K562 (cell line): Measurements from ENCODE around the gene UBE2E3. TPM values are rescaled to one million over a fixed set of nuclear protein-coding genes. Genes with fewer than 3 reads are reported as not detected.

ENCODE experiments used
- ATAC-seq: fragments of 200-7000 bp; cut with Tn5 transposase; 3 replicates; pipeline ENCODE4 v1.9.1; 2020; ENCODE audit warnings: moderate library complexity
- BruUV-seq: library from RNA; stranded (reverse); fragments of 400-500 nt; replicated peaks from 2 replicates; lab custom pipeline; 2021; lab: Mats Ljungman, UMichigan
- CTCF ChIA-PET: fragments of 300-600 bp; formaldehyde crosslinking; extraction: SDS; loops from one replicate; lab custom pipeline; 2021; ENCODE audit warnings: low intra/inter-chr PET ratio; lab: Yijun Ruan, JAX
- POLR2A ChIA-PET: fragments of 300-600, 350-650 bp; sonication (Branson Sonifier 250); formaldehyde crosslinking; extraction: SDS; loops from one replicate; lab custom pipeline; 2021; ENCODE audit warnings: antibody characterized with exemption, inconsistent platforms; lab: Yijun Ruan, JAX
- DNase-seq, 4 experiments: peaks; one replicate each; pipeline versions ENCODE4 v3.0.0 to v3.0.0-alpha.2; 2011 to 2018; ENCODE audit warnings: low spot score in 3 of 4, mixed read lengths in 3 of 4; ENCODE audit errors: extremely low read depth in 1 of 4
- FAIRE-seq: peaks from 2 replicates; lab custom pipeline; 2011; peaks lifted over from hg19 to GRCh38; lab: Jason Lieb, UNC
- H2AFZ ChIP-seq: 2 replicates; pipeline ENCODE4 v1.6.0; 2011; ENCODE audit warnings: low read depth, low read length, control low read depth, inconsistent platforms
- H3K27ac ChIP-seq: fragments of 200-600 bp; 3 replicates; pipeline ENCODE4 v1.8.0; 2011; ENCODE audit warnings: low read depth, mild to moderate bottlenecking, control low read depth, inconsistent platforms, low read length, moderate library complexity, mixed read lengths; ENCODE audit errors: extremely low read depth
- H3K27me3 ChIP-seq, 2 experiments: fragments of 300-600 bp in 1 of 2; 2 replicates in 1 of 2; 3 replicates in 1 of 2; pipeline versions ENCODE4 v1.6.0 to v1.8.0; 2011; ENCODE audit warnings: inconsistent platforms in 2 of 2, low read length in 2 of 2, mild to moderate bottlenecking in 1 of 2, mixed read lengths in 1 of 2, moderate library complexity in 1 of 2; ENCODE audit not compliant: control insufficient read depth in 2 of 2, insufficient read depth in 2 of 2
- H3K36me3 ChIP-seq: fragments of 300-600 bp; 3 replicates; pipeline ENCODE4 v1.8.0; 2011; ENCODE audit warnings: mild to moderate bottlenecking, low read length, inconsistent platforms; ENCODE audit not compliant: control insufficient read depth, insufficient read depth
- H3K4me1 ChIP-seq, 2 experiments: fragments of 200-600 bp in 1 of 2; replicated peaks in 1 of 2; 2 replicates in 1 of 2; 3 replicates in 1 of 2; pipeline versions ENCODE4 v1.5.1 to v1.8.0; 2011; ENCODE audit warnings: inconsistent platforms in 2 of 2, low read length in 2 of 2, mild to moderate bottlenecking in 1 of 2, mixed read lengths in 1 of 2, moderate library complexity in 1 of 2; ENCODE audit not compliant: control insufficient read depth in 2 of 2, insufficient read depth in 2 of 2
- H3K4me2 ChIP-seq: 2 replicates; pipeline ENCODE4 v1.6.1; 2011; ENCODE audit warnings: low read length, control low read depth, inconsistent platforms, mixed read lengths; ENCODE audit not compliant: insufficient read depth
- H3K4me3 ChIP-seq: fragments of 200-600 bp; sonication (generic), shearing (Covaris generic); 2 replicates; pipeline ENCODE4 v1.5.1; 2016; ENCODE audit warnings: control low read depth, inconsistent platforms
- H3K79me2 ChIP-seq: fragments of 200-600 bp; 3 replicates; pipeline ENCODE4 v1.8.0; 2011; ENCODE audit warnings: low read length, inconsistent platforms; ENCODE audit not compliant: control insufficient read depth, insufficient read depth
- H3K9ac ChIP-seq, 2 experiments: 2 replicates each; pipeline versions ENCODE4 v1.6.0 to v1.6.1; 2011; ENCODE audit warnings: low read depth in 2 of 2, low read length in 2 of 2, control low read depth in 1 of 2, inconsistent platforms in 1 of 2, mild to moderate bottlenecking in 1 of 2, mixed read lengths in 1 of 2; ENCODE audit not compliant: insufficient read depth in 1 of 2
- H3K9me1 ChIP-seq: one replicate; pipeline ENCODE4 v1.6.0; 2011; ENCODE audit warnings: inconsistent platforms, mild to moderate bottlenecking, low read length, moderate library complexity; ENCODE audit not compliant: control insufficient read depth, insufficient read depth
- H3K9me3 ChIP-seq: replicated peaks from 2 replicates; pipeline ENCODE4 v1.5.1; 2011; ENCODE audit warnings: low read depth, low read length, inconsistent platforms; ENCODE audit not compliant: control insufficient read depth, insufficient read depth
- H4K20me1 ChIP-seq: replicated peaks from 2 replicates; pipeline ENCODE4 v1.6.1; 2011; ENCODE audit warnings: low read length, inconsistent platforms, mixed read lengths; ENCODE audit not compliant: control insufficient read depth, insufficient read depth
- CBFA2T2 ChIP-seq: fragments of 450-650 bp; conservative IDR thresholded peaks from 2 replicates; pipeline ENCODE4 v1.6.1; 2017; ENCODE audit warnings: mild to moderate bottlenecking
- DACH1 ChIP-seq: fragments of 450-650 bp; IDR thresholded peaks from 2 replicates; pipeline ENCODE4 v1.6.1; 2018; ENCODE audit not compliant: partially characterized antibody
- HNRNPL ChIP-seq: fragments of 200-400 bp; formaldehyde crosslinking; IDR thresholded peaks from 2 replicates; pipeline ENCODE4 v1.6.1; 2017; ENCODE audit warnings: low read depth, mild to moderate bottlenecking, low read length
- MTA2 ChIP-seq: fragments of 450-650 bp; IDR thresholded peaks from 2 replicates; pipeline ENCODE4 v1.6.1; 2016; ENCODE audit warnings: low read depth
- MXI1 ChIP-seq: IDR thresholded peaks from 2 replicates; pipeline ENCODE4 v1.6.1; 2011; ENCODE audit warnings: low read depth, mild to moderate bottlenecking, improper control_type of control experiment, low read length
- RAD21 ChIP-seq, 2 experiments: fragments of 250-450 bp in 1 of 2; fragments of 450-650 bp in 1 of 2; sonication (Bioruptor Pico) in 1 of 2; formaldehyde crosslinking in 1 of 2; IDR thresholded peaks in 1 of 2; conservative IDR thresholded peaks in 1 of 2; 2 replicates each; pipeline versions ENCODE4 v1.4.0 to v1.8.0; 2020 to 2022; ENCODE audit warnings: mild to moderate bottlenecking in 2 of 2, moderate library complexity in 1 of 2
- SREBF1 ChIP-seq: fragments of 150-350 bp; IDR thresholded peaks from 2 replicates; pipeline ENCODE4 v1.6.1; 2014; ENCODE audit warnings: antibody characterized with exemption, low read depth, low read length, borderline replicate concordance
- SREBF2 ChIP-seq: sonication (generic); formaldehyde crosslinking; IDR thresholded peaks from 2 replicates; pipeline ENCODE4 v1.4.0; 2020; ENCODE audit warnings: mild to moderate bottlenecking, missing genetic modification reagents
- ZNF347 ChIP-seq: fragments of 450-650 bp; formaldehyde crosslinking; IDR thresholded peaks from 2 replicates; pipeline ENCODE4 v1.4.0; 2020; ENCODE audit warnings: low read depth, mild to moderate bottlenecking, moderate library complexity
- WGBS: fragments of 100-300 bp; shearing (Covaris generic); methylation state at CpG from one replicate; pipeline ENCODE4 v1.1.6; 2016; ENCODE audit warnings: low coverage, mixed read lengths; ENCODE audit not compliant: insufficient coverage; ENCODE audit errors: missing lambda C conversion rate; 5-methylcytosine and 5-hydroxymethylcytosine counted together
- in situ Hi-C: fragments of 300-500 bp; cut with MboI; formaldehyde crosslinking; loops from 4 replicates; pipeline ENCODE4 v1.15.0; 2018; ENCODE audit warnings: inconsistent platforms, mixed read lengths
- intact Hi-C: fragments of 100-400 bp; cut with micrococcal nuclease; formaldehyde crosslinking; loops from 2 replicates; pipeline ENCODE4 v1.14.2; 2022
- polyA plus RNA-seq, 8 experiments: library from polyadenylated mRNA; depleted of rRNA in 4 of 8; stranded (reverse) in 5 of 8; unstranded in 3 of 8; fragments of >200 nt; fragmentation: Nextera tagmentation in 2 of 8; fragmentation: Illumina TruSeq in 1 of 8; extraction: Ambion mirVana in 2 of 8; extraction: Trizol in 1 of 8; gene quantifications; 2 replicates each; pipeline versions ENCODE4 v1.2.1 to v1.2.3, GENCODE V29; 2011 to 2014; ENCODE audit warnings: inconsistent platforms in 1 of 8, missing spikeins in 1 of 8
- total RNA-seq, 7 experiments: library from RNA; depleted of rRNA in 6 of 7; stranded (reverse); fragments of >200 nt in 6 of 7; fragmentation: Illumina TruSeq in 2 of 7; extraction: Trizol in 2 of 7; gene quantifications; 2 replicates each; pipeline versions ENCODE4 v1.2.1 to v1.2.3, GENCODE V29; 2011 to 2021; ENCODE audit warnings: low replicate concordance in 1 of 7
- TF ChIP-seq, protein P1 (sequence below): fragments of 450-650 bp; IDR thresholded peaks from 2 replicates; pipeline ENCODE4 v1.6.1; 2016
- TF ChIP-seq, protein P2 (sequence below): fragments of 450-650 bp; IDR thresholded peaks from 2 replicates; pipeline ENCODE4 v1.6.1; 2016; ENCODE audit warnings: borderline replicate concordance
- TF ChIP-seq, protein P3 (sequence below): fragments of 150-350 bp; conservative IDR thresholded peaks from 2 replicates; pipeline ENCODE4 v1.6.1; 2014; ENCODE audit warnings: low read length
- TF ChIP-seq, protein P4 (sequence below): fragments of 250-450 bp; sonication (Bioruptor Pico); IDR thresholded peaks from 2 replicates; pipeline ENCODE4 v1.5.0; 2021; ENCODE audit warnings: mild to moderate bottlenecking, borderline replicate concordance

The UBE2E3 gene
- total and polyA plus RNA-seq, 9 of the 15 experiments (the other 6 are each of a cell fraction or from before 2014, with no cell fraction given): 58.2 to 173 (median 78.0) TPM

DNA sequence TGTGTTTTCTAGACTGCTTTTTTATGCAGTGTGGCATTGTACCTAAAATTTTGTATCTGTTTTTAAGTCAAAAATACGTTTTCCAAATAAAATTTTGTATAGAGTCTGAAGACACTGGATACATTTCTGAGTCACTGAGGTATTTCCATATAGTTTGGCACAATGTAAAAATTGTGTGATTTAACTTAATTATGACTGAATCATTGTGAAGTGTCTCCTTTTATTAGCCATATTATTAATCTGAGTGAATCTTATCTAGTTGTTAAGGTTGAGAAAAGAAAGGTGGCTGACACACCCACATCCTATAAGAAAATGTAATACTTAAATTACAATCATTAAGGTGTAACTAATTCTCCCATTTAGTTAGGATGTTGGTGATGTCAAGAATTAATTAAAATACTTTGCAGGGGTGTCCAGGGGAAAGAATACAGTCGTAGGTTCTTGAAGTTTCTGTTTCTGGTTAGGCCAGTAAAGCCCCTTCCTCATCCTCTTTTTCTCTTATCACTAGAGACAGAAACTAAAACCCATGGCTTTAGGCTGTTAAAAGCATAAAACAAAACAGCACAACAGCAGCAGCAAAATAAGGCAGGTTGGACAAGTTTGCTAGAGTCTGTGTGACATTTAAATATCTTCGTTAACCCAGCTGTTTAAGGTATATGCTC lies 71.6 kb downstream of the UBE2E3 start:
- FAIRE-seq: peak; percentile 6
- Histone ChIP-seq H3K79me2 (peaks cover 29% of the 10 kb centered on the region; the same call in 2 of the 3 replicates), H3K4me2 (no peak overlapping the region), H3K4me3 (no peak overlapping the region), H3K9ac (no peak overlapping the region), H3K36me3 (no peaks in the 10 kb centered on the region), H3K27me3 (no peaks in the 10 kb centered on the region), H3K27ac (no peak overlapping the region), H3K9me3 (no peaks in the 10 kb centered on the region), H4K20me1 (no peaks in the 10 kb centered on the region), H3K9me1 (no peaks in the 10 kb centered on the region), H2AFZ (no peak overlapping the region), H3K4me1 (no peaks in the 10 kb centered on the region; a peak in 1 of 5 replicates)
- DNase-seq: no peak
- 37% methylated on average over 3 of the region's 3 CpGs for WGBS
- BruUV-seq: no TSS peak
- CTCF ChIA-PET: no interaction called here
- intact Hi-C loops: loop anchor here (10.0 kb wide), 1 partner anchor 377 kb away; no protein-coding TSS in a partner anchor
- ATAC-seq: peak; percentile 24; the same call in 2 of the 3 replicates
- in situ Hi-C loops: loop anchor here (25.0 kb wide), 1 partner anchor 940 kb away; no protein-coding TSS in a partner anchor
- POLR2A ChIA-PET: interaction anchor here (1.6 kb wide), 1 partner anchor 72 kb away, joined by 3 read pairs; the partner anchor contains the start of gene UBE2E3
- no peak for TF ChIP-seq DACH1
- TF ChIP-seq CBFA2T2: no peak
- TF ChIP-seq, protein P1, sequence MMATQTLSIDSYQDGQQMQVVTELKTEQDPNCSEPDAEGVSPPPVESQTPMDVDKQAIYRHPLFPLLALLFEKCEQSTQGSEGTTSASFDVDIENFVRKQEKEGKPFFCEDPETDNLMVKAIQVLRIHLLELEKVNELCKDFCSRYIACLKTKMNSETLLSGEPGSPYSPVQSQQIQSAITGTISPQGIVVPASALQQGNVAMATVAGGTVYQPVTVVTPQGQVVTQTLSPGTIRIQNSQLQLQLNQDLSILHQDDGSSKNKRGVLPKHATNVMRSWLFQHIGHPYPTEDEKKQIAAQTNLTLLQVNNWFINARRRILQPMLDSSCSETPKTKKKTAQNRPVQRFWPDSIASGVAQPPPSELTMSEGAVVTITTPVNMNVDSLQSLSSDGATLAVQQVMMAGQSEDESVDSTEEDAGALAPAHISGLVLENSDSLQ: no peak
- TF ChIP-seq MTA2: no peak
- TF ChIP-seq SREBF1: no peak
- TF ChIP-seq RAD21 (CRISPR knock-in tag; conservative IDR thresholded peaks at IDR 0.05 in 1 of 2, IDR thresholded peaks at IDR 0.05 in 1 of 2): no peak
- no peak for TF ChIP-seq HNRNPL
- TF ChIP-seq, protein P2, sequence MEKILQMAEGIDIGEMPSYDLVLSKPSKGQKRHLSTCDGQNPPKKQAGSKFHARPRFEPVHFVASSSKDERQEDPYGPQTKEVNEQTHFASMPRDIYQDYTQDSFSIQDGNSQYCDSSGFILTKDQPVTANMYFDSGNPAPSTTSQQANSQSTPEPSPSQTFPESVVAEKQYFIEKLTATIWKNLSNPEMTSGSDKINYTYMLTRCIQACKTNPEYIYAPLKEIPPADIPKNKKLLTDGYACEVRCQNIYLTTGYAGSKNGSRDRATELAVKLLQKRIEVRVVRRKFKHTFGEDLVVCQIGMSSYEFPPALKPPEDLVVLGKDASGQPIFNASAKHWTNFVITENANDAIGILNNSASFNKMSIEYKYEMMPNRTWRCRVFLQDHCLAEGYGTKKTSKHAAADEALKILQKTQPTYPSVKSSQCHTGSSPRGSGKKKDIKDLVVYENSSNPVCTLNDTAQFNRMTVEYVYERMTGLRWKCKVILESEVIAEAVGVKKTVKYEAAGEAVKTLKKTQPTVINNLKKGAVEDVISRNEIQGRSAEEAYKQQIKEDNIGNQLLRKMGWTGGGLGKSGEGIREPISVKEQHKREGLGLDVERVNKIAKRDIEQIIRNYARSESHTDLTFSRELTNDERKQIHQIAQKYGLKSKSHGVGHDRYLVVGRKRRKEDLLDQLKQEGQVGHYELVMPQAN: no peak
- no peak for TF ChIP-seq MXI1
- no peak for TF ChIP-seq SREBF2 (CRISPR knock-in tag)
- TF ChIP-seq ZNF347 (CRISPR knock-in tag): no peak
- TF ChIP-seq, protein P3, sequence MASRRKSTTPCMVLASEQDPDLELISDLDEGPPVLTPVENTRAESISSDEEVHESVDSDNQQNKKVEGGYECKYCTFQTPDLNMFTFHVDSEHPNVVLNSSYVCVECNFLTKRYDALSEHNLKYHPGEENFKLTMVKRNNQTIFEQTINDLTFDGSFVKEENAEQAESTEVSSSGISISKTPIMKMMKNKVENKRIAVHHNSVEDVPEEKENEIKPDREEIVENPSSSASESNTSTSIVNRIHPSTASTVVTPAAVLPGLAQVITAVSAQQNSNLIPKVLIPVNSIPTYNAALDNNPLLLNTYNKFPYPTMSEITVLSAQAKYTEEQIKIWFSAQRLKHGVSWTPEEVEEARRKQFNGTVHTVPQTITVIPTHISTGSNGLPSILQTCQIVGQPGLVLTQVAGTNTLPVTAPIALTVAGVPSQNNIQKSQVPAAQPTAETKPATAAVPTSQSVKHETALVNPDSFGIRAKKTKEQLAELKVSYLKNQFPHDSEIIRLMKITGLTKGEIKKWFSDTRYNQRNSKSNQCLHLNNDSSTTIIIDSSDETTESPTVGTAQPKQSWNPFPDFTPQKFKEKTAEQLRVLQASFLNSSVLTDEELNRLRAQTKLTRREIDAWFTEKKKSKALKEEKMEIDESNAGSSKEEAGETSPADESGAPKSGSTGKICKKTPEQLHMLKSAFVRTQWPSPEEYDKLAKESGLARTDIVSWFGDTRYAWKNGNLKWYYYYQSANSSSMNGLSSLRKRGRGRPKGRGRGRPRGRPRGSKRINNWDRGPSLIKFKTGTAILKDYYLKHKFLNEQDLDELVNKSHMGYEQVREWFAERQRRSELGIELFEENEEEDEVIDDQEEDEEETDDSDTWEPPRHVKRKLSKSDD: no peak
- TF ChIP-seq, protein P4, sequence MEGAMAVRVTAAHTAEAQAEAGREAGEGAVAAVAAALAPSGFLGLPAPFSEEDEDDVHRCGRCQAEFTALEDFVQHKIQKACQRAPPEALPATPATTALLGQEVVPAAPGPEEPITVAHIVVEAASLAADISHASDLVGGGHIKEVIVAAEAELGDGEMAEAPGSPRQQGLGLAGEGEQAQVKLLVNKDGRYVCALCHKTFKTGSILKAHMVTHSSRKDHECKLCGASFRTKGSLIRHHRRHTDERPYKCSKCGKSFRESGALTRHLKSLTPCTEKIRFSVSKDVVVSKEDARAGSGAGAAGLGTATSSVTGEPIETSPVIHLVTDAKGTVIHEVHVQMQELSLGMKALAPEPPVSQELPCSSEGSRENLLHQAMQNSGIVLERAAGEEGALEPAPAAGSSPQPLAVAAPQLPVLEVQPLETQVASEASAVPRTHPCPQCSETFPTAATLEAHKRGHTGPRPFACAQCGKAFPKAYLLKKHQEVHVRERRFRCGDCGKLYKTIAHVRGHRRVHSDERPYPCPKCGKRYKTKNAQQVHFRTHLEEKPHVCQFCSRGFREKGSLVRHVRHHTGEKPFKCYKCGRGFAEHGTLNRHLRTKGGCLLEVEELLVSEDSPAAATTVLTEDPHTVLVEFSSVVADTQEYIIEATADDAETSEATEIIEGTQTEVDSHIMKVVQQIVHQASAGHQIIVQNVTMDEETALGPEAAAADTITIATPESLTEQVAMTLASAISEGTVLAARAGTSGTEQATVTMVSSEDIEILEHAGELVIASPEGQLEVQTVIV (CRISPR knock-in tag): no peak
